Astrocyte of the spinal cord (primary cell): ENCODE measurements around the gene VSTM2L.

Source experiments
- DNase-seq: peaks from one replicate; pipeline ENCODE4 v3.0.0; 2011; ENCODE audit warnings: low read depth, low spot score
- H3K4me3 ChIP-seq: 2 replicates; pipeline ENCODE4 v1.5.1; 2011; ENCODE audit warnings: low read depth, mild to moderate bottlenecking, low read length, moderate library complexity
- in situ Hi-C: cut with HindIII; loops from 2 replicates; pipeline ENCODE4 v1.10.0; 2017; ENCODE audit warnings: low sequenced_read_pairs
- TF ChIP-seq, protein P1 (sequence below): IDR thresholded peaks from 2 replicates; pipeline ENCODE4 v1.5.1; 2012; ENCODE audit warnings: low read depth, mild to moderate bottlenecking, low read length, inconsistent platforms

VSTM2L gene

DNA sequence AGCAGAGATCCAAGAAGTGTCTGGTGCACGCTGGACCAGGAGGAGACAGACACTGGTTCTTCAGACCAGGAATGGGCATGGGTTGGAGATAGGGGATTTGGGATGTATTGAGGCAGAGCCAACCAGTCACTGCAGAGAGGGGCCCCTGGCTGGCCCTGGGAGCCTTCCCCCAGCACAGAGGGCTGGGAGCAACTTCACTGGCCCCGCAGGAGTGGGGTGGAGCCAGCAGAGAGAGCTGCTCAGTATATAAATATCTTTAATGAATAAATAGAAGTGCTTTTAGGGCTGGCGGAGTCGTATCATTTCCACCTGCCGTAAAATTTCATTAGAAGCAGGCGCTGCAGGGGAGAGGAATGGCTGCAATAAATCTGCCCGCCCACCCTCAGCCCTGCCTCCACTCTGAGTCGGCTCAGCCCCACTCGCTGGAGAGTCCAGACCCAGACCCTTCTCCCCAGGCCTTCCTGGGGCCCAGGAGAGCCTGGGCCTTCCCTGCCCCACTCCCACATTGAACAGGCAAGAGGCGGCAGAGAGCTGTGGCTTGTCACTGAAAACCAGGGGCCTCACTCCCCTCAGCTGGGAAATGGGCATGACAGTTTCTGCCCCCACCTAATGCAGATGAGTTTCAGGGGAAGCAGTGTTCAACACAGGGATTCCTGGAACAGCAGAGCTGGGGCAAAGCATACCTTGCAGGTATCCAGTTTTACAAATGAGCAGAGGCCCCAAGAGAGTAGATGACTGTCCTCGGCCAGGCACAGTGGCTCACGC is 23.9 kb upstream of the VSTM2L start:
- in situ Hi-C loops = no loop called here
- TF ChIP-seq, protein P1, sequence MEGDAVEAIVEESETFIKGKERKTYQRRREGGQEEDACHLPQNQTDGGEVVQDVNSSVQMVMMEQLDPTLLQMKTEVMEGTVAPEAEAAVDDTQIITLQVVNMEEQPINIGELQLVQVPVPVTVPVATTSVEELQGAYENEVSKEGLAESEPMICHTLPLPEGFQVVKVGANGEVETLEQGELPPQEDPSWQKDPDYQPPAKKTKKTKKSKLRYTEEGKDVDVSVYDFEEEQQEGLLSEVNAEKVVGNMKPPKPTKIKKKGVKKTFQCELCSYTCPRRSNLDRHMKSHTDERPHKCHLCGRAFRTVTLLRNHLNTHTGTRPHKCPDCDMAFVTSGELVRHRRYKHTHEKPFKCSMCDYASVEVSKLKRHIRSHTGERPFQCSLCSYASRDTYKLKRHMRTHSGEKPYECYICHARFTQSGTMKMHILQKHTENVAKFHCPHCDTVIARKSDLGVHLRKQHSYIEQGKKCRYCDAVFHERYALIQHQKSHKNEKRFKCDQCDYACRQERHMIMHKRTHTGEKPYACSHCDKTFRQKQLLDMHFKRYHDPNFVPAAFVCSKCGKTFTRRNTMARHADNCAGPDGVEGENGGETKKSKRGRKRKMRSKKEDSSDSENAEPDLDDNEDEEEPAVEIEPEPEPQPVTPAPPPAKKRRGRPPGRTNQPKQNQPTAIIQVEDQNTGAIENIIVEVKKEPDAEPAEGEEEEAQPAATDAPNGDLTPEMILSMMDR = no peak
- H3K4me3 ChIP-seq = no peak overlapping the region
- DNase-seq = no peak

DNA sequence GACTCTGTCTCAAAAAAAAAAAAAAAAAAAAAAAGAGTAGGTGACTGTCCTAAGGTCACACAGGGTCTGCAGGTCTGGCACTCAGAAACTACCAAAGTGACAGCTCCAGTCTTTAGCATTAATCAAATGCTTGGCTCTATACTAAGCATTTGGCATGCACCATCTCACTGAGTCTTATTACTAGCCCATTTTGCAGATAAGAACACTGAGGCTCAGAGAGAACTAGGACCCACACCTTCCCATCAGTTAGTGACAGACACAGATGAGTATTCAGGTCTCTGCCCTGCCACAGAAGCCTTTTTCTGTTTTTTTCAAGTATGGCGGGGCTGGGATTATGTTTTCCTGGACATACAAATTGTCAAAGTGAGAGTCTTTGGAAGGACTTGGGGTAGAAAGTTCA is 23.1 kb upstream of the VSTM2L start:
- no peak overlapping the region for H3K4me3 ChIP-seq
- no peak for DNase-seq
- TF ChIP-seq, protein P1 = no peak
- in situ Hi-C loops = no loop called here

DNA sequence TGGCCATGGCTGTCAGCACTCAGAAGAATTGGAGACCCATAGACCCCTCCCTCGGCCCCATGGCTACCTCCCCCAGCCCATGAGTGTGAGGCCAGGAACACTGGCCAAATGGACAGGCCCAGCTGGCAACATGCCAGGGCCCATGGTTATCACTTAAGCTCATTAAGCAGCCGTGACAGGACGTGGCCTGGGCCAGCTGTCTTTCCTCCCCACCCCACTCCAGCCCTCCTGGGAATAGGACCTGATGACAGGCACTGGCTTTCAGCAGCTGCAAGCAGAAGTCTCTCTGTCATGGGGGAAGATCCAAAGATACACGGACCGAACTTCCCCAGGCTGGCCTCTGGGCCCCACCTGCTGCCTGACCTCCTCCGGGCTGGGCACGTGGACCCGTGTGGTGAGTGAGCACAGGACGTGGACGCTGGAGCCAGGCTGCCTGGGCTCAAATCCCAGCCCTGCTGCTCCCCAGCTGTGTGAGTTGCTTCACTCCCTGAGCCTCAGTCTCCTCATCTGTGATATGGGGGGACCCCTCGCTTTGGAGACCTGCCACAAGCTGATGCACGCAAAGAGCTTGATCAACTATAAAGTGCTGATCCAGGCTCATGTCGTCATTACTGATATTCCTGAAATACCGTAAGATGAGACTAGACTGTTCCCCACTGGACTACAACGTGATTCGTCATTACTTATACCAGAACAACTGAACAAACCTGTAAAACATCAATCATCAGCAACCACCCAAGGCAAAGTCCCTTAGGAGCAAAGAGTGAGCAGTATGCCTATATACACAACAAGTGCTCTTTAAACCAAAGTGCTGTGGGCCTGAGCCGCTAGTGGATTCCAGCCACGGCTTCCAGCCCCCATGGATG is 22.0 kb upstream of the VSTM2L start:
- DNase-seq = no peak
- TF ChIP-seq, protein P1 = no peak
- in situ Hi-C loops = no loop called here
- no peak overlapping the region for H3K4me3 ChIP-seq

DNA sequence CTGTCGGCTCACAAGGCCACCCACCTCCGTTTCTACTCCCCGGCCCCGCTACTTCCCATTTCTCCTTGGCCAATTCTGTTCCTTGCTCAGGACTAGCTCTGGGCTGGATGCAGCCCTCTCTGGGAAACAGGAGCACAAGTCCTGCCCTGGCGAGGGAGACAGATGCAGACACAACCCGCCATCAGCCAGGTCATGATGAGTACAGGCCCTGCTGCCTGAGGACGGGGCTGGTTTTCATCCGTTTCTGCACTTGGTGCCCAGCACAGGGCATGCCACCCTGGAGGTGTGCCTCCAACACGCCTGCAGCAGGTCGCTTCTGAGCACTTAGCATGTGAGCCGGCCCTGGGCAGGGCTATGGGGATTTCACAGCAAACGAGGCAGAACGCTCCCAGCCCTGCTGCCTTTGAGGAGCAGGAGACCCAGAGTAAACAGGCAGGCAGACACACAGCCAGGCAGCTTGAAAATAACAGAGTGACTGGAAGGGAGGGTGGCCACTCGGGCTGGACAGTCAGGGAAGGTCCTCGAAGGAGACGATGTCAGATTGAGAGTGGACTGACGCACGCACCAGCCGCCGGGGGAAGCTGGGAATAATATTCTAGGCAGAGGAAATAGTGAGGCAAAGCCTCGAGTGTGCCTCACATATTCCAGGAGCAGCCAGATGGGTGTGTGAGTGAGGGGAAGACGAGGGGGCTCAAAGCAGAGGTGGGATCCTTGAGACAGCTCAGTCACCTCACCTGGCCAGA is 21.2 kb upstream of the VSTM2L start:
- no peak overlapping the region for H3K4me3 ChIP-seq
- TF ChIP-seq, protein P1 = no peak
- in situ Hi-C loops = no loop called here
- no peak for DNase-seq

DNA sequence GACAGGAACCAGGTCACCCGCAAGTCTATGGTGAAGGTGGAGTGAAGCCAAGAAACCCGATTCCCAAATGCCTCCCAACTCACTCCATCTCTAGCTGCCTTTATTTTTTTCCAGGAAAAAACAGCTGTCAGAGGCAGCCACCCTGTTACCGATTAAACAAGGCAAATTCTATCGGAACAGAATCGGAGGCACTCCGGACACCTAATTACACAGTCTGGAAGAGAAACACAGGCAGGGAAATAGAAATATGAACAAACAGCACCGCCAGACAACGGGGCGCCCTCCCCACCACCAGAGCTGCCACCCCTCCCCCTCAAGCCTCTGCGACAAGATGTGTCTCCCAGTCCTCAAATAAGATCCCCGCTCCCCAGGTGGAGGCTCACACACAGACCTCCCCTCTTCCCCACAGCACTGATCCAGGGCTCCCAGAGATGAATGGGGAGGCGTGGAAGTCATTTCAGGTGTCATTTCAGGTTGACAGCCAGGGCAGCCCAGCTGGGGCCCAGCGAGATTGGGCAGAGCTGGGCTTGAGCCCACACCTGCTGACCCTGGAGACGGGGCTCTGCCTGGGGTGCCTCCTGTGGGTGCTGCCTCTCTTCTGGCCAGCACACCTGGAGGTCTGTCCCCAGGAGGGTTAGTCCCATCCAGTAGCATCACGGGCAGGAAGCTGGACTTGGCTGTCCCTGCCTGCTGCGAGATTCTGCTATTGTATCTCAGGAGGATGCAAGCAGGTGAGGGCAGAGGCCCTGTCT is 19.8 kb upstream of the VSTM2L start:
- TF ChIP-seq, protein P1 = no peak
- in situ Hi-C loops = no loop called here
- no peak for DNase-seq

DNA sequence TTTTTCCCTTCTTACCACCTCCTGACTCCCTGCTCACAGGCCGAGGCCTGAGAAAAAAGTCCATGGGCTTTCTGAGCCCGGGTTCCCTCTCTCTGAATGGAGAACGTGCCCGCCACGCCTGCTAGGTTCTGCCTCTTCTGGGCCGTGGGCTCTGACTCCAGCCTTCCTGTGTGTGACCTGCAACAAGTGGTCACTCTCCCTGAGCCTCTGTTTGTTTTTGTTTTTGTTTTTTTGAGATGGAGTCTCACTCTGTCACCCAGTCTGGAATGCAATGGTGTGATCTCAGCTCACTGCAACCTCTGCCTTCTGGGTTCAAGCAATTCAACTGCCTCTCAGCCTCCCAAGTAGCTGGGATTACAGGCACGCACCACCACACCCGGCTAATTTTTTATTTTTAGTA is 17.9 kb upstream of the VSTM2L start:
- H3K4me3 ChIP-seq = no peak overlapping the region
- in situ Hi-C loops = no loop called here
- no peak for DNase-seq
- TF ChIP-seq, protein P1 = no peak

More for the DNA sequence above, 19.8 kb upstream of the VSTM2L start:
- no peak overlapping the region for H3K4me3 ChIP-seq
